Activated CD8-positive, alpha-beta T cell treated with anti-CD3 and anti-CD28 coated beads for 36 hours (primary cell): Measurements from ENCODE around the gene GPR162. TPM values are rescaled to one million over a fixed set of nuclear protein-coding genes. Genes with fewer than 3 reads are reported as not detected.

Source experiments
- ATAC-seq: fragments of 200-7000 bp; cut with Tn5 transposase; one replicate; pipeline ENCODE4 v1.10.0; 2021; ENCODE audit warnings: mild to moderate bottlenecking, moderate library complexity
- CTCF ChIA-PET: fragments of 350-600 bp; sonication (Branson Sonifier 250); formaldehyde crosslinking; loops from one replicate; lab custom pipeline; 2021; ENCODE audit warnings: antibody characterized with exemption; lab: Charles Lee
- POLR2A ChIA-PET: fragments of 350-600 bp; sonication (Branson Sonifier 250); formaldehyde crosslinking; loops from one replicate; lab custom pipeline; 2021; ENCODE audit warnings: antibody characterized with exemption; lab: Charles Lee
- DNase-seq: peaks from one replicate; pipeline ENCODE4 v3.0.0-alpha.2; 2020
- H3K27ac Mint-ChIP-seq: one replicate; pipeline ENCODE4 v1.8.0; 2021; ENCODE audit warnings: mild to moderate bottlenecking, mixed read lengths
- H3K27me3 Mint-ChIP-seq: one replicate; pipeline ENCODE4 v1.8.0; 2021; ENCODE audit warnings: mixed read lengths
- H3K36me3 Mint-ChIP-seq: one replicate; pipeline ENCODE4 v1.8.0; 2021; ENCODE audit warnings: low read depth, mixed read lengths
- H3K4me1 Mint-ChIP-seq: one replicate; pipeline ENCODE4 v1.8.0; 2021; ENCODE audit warnings: low read depth, mixed read lengths
- H3K4me3 Mint-ChIP-seq: one replicate; pipeline ENCODE4 v1.8.0; 2021; ENCODE audit warnings: mild to moderate bottlenecking, moderate library complexity, mixed read lengths
- H3K9me3 Mint-ChIP-seq: one replicate; pipeline ENCODE4 v1.8.0; 2021; ENCODE audit warnings: mixed read lengths
- intact Hi-C: fragments of 100-400 bp; cut with micrococcal nuclease; formaldehyde crosslinking; loops from one replicate; pipeline ENCODE4 v1.10.0; 2022
- total RNA-seq, 2 experiments: library from RNA; stranded (reverse); gene quantifications; one replicate each; pipeline ENCODE4 v1.2.3, GENCODE V29; 2021
- TF ChIP-seq, protein P1 (sequence below): fragments of 200-600 bp; IDR thresholded peaks from one replicate; pipeline ENCODE4 v1.8.0; 2022; ENCODE audit warnings: antibody characterized with exemption, mild to moderate bottlenecking

The GPR162 gene
- total RNA-seq, 2 experiments from 2014 or later = 2.0 to 2.1 TPM

DNA sequence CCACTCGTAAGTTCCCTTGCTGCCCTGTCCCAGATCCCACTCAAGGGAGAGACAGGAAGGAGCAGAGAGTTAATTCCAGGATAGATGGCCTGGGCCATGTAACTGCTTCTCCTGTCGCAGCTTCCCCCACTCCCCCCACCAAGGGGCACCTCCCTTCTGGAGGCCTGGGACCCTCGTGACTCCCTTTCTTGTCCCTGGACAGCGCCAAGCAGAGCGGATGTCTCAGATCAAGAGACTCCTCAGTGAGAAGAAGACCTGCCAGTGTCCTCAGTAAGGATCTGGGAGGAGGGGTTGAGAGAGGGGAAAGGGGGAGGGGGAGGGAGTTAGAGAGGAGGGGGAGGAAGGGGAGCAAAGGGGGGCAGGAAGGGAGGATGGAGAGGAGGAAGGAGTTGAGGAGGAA, 3.0 kb upstream of the GPR162 start:
- Mint-ChIP-seq H3K4me1 (peaks cover 10% of the 10 kb centered on the region), H3K4me3 (no peak overlapping the region), H3K9me3 (no peaks in the 10 kb centered on the region), H3K36me3 (no peaks in the 10 kb centered on the region), H3K27ac (no peak overlapping the region), H3K27me3 (peaks cover 23% of the 10 kb centered on the region)
- intact Hi-C loops = no loop called here
- TF ChIP-seq, protein P1, sequence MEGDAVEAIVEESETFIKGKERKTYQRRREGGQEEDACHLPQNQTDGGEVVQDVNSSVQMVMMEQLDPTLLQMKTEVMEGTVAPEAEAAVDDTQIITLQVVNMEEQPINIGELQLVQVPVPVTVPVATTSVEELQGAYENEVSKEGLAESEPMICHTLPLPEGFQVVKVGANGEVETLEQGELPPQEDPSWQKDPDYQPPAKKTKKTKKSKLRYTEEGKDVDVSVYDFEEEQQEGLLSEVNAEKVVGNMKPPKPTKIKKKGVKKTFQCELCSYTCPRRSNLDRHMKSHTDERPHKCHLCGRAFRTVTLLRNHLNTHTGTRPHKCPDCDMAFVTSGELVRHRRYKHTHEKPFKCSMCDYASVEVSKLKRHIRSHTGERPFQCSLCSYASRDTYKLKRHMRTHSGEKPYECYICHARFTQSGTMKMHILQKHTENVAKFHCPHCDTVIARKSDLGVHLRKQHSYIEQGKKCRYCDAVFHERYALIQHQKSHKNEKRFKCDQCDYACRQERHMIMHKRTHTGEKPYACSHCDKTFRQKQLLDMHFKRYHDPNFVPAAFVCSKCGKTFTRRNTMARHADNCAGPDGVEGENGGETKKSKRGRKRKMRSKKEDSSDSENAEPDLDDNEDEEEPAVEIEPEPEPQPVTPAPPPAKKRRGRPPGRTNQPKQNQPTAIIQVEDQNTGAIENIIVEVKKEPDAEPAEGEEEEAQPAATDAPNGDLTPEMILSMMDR = no peak
- CTCF ChIA-PET = interaction anchor here (1.4 kb wide), 1 partner anchor 199 kb away, joined by 3 read pairs; no protein-coding TSS in a partner anchor
- POLR2A ChIA-PET = interaction anchor here (2.6 kb wide), 1 partner anchor 65 kb away, joined by 9 read pairs; the partner anchor contains the start of gene MLF2
- DNase-seq (no peak), ATAC-seq (no peak)

DNA sequence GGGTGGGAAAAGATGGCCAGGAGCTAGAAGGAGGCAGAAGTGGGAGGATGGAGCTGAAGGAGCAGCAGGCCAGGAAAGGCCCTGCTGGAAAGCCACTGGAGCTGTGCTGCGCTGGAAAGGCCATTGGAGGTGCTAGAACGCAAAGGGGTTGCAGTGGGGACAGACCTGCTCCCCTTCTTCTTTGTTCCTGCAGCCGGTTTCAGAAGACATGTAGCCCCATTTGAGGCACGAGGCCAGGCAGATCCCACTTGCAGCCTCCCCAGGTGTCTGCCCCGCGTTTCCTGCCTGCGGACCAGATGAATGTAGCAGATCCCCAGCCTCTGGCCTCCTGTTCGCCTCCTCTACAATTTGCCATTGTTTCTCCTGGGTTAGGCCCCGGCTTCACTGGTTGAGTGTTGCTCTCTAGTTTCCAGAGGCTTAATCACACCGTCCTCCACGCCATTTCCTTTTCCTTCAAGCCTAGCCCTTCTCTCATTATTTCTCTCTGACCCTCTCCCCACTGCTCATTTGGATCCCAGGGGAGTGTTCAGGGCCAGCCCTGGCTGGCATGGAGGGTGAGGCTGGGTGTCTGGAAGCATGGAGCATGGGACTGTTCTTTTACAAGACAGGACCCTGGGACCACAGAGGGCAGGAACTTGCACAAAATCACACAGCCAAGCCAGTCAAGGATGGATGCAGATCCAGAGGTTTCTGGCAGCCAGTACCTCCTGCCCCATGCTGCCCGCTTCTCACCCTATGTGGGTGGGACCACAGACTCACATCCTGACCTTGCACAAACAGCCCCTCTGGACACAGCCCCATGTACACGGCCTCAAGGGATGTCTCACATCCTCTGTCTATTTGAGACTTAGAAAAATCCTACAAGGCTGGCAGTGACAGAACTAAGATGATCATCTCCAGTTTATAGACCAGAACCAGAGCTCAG, 2.3 kb upstream of the GPR162 start:
- no peaks in the 10 kb centered on the region for H3K36me3 Mint-ChIP-seq
- H3K27ac Mint-ChIP-seq = no peak overlapping the region
- peaks cover 10% of the 10 kb centered on the region for H3K4me1 Mint-ChIP-seq
- CTCF ChIA-PET = interaction anchor here (1.4 to 17.9 kb wide), 3 partner anchors 15 to 200 kb away, joined by 3 to 341 read pairs (median 4); partner anchors contain the start of gene MLF2
- no peak for ATAC-seq
- POLR2A ChIA-PET = interaction anchor here (0.9 to 2.6 kb wide), 3 partner anchors 24 to 96 kb away, joined by 3 to 9 read pairs (median 3); partner anchors contain the start of genes COPS7A and MLF2
- no peak for DNase-seq
- H3K9me3 Mint-ChIP-seq = no peaks in the 10 kb centered on the region
- intact Hi-C loops = no loop called here
- no peak overlapping the region for H3K4me3 Mint-ChIP-seq
- TF ChIP-seq, protein P1 = no peak
- peaks cover 26% of the 10 kb centered on the region for H3K27me3 Mint-ChIP-seq

DNA sequence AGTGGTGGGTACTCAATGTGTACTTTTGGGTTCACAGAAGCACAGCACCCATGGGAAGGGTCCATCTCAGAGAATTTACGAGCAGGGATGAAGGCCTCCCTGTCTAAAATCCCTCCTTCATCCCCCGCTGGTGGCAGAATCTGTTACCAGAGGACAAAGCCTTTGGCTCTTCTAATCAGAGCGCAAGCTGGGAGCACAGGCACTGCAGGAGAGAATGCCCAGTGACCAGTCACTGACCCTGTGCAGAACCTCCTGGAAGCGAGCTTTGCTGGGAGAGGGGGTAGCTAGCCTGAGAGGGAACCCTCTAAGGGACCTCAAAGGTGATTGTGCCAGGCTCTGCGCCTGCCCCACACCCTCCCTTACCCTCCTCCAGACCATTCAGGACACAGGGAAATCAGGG, 1.5 kb upstream of the GPR162 start:
- Mint-ChIP-seq H3K36me3 (no peaks in the 10 kb centered on the region), H3K27ac (no peak overlapping the region), H3K9me3 (no peaks in the 10 kb centered on the region), H3K4me1 (peaks cover 10% of the 10 kb centered on the region), H3K27me3 (peaks cover 33% of the 10 kb centered on the region), H3K4me3 (no peak overlapping the region)
- intact Hi-C loops = no loop called here
- CTCF ChIA-PET = interaction anchor here (1.4 to 17.9 kb wide), 2 partner anchors 15 to 64 kb away, joined by 4 to 341 read pairs; partner anchors contain the start of gene MLF2
- POLR2A ChIA-PET = interaction anchor here (0.9 to 2.6 kb wide), 4 partner anchors 9 to 97 kb away, joined by 3 to 9 read pairs (median 3); partner anchors contain the start of genes COPS7A and MLF2
- DNase-seq = no peak
- TF ChIP-seq, protein P1 = no peak
- ATAC-seq = no peak

DNA sequence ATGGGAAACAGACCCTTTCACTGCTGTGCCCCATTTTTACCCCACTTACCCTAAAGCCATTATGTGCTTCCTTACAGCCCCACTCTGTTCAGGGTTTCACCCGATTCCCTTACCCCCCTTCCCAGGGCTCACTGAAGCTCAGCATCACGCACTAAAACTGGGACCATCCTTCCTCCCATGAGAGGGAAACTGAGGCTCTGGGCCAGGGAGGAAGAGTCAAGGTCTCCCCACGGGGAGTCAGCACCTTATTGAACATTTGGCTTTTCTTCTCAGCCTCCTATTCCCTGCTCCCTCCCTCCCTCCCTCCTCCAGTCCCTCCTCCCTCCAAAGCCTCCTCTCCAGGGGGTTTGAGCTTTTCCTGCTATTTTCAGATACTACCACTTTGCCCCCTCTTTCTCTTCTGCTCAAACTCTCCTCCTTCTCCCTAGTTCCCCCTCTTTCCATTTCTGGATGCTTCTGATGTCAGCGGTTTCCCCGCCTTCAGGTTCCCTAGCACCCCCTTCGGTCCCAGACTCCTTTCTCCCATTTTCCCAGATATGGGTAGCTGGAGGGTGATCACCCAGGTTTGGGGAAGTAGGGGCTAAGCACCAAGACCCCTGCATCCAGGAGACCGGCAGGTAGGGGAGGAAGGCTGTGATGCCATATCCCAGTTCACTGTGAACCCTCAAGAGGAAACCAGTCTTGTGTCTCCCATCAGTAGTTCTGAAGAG, 960 bp downstream of the GPR162 start:
- H3K36me3 Mint-ChIP-seq = no peaks in the 10 kb centered on the region
- intact Hi-C loops = no loop called here
- ChIA-PET CTCF (interaction anchor here (1.1 to 17.9 kb wide), 8 partner anchors 9 to 204 kb away, joined by 3 to 341 read pairs (median 4); partner anchors contain the start of genes MLF2 and PTMS), POLR2A (interaction anchor here (0.6 to 3.1 kb wide), 7 partner anchors 12 to 92 kb away, joined by 3 to 9 read pairs (median 4); partner anchors contain the start of genes CD4, LAG3 and MLF2)
- no peaks in the 10 kb centered on the region for H3K9me3 Mint-ChIP-seq
- TF ChIP-seq, protein P1 = no peak
- H3K27me3 Mint-ChIP-seq = peaks cover 53% of the 10 kb centered on the region
- ATAC-seq (no peak), DNase-seq (no peak)
- H3K4me3 Mint-ChIP-seq = no peak overlapping the region
- H3K4me1 Mint-ChIP-seq = peaks cover 17% of the 10 kb centered on the region
- H3K27ac Mint-ChIP-seq = no peak overlapping the region
